Stimulated activated CD8-positive, alpha-beta memory T cell treated with anti-CD3 and anti-CD28 coated beads, Interleukin-12 subunit alpha, Interleukin-12 subunit beta, amount 100 ng/mL, for 1 hour (primary cell): Measurements from ENCODE around the gene DNAJC5G.
"Not testable (repeated sequence)": the region's sequence is repeated elsewhere in the genome, so short reads cannot be mapped to it uniquely, and the experiment has no call there.

ENCODE experiments used
- DNase-seq: peaks from one replicate; pipeline ENCODE4 v3.0.0-alpha.2; 2020; ENCODE audit warnings: low read depth

The DNAJC5G gene

DNA sequence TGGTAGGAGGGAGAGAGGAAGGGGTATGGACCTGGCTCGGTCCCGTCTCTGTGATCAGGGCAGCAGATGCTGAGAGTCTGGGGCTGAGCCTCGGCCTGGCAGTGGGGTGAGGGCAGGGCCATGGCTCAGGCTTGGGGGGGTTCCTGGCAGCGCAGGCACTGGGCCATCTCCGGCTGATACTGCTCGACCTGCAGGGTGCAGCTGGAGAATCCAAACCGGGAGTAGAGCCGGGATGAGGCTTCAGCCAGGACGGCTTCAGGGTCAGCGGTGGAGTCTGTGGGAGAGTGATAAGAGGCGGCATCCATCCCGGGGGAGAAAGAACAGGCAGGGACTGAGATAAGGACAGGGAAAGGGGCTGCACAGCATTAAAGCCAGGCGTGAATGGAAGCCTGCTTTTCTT is 20.0 kb upstream of the DNAJC5G start:
- DNase-seq = no peak

GRCh38 chr2:27255660-27256059 is 19.6 kb upstream of the DNAJC5G start:
- DNase-seq = no peak

GRCh38 chr2:27256855-27257454 is 18.3 kb upstream of the DNAJC5G start:
- no peak for DNase-seq

- no peak for DNase-seq
Measured at GRCh38 chr2:27258051-27258450, 17.2 kb upstream of the DNAJC5G start.

- no peak for DNase-seq
Measured at GRCh38 chr2:27261241-27261925, 13.8 kb upstream of the DNAJC5G start.

DNA sequence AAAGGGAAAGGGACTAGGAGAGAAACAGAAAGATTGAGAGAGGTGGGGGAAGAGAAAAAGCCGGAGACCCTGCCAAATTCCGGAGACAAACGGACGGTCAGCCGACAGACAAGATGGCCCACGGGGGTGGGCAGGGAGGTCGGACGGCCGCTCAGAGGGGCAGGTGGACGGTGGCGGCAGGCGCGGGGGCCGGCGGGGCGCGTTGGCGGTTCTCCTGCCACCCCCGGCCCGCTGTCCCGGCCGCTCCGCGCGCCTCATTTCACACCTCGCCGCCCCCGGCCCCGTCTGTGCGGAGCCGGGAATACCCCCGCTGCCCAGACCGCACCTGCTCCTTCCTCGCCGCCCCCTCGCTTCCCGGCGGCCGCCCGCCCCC is 13.3 kb upstream of the DNAJC5G start:
- no peak for DNase-seq

DNA sequence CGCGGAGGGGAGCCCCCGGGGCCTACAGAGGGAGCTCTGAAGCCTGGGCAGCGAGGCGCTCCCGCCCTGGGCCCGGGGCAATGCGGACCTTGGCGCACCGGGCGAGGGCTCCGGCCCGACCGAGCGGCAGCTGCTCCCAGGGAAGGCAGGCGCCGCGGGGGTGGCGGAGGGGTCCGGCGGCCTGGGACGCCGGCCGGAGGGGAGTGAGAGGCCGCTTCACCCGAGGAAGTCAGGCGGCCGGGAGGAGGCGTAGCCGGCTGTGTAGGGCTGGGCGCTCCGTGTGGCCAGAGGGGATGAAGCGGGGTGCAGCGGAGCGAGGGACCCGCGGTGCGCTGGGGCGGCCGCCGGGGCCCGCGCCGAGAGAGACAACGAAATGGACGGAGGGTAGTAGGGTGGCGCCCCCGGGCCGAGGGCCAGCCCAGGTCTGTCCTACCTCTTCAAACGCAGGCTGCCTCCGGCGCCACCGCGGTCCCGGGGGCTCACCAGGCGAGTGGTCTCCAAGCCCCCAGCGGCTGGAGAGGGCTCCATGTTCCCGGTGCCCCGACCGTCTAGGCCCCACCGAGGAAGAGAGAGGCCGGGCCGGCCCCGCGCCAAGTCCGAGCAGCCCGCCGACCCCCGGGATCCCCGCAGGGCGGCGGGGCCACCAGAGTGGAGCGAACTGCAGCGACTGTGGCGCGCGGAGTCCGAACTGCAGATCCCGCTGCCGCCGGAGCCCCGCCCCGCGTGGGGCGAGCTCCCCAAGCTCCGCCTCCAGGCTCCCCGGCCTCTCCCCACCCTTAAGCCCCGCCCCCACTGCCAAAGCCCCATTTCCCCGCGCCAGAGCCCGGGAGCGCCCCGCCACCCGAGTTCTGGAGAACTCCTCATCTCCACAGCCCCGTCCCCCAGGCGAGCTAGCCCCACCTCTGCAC is 12.6 kb upstream of the DNAJC5G start, which contains the start of gene SLC30A3:
SLC30A3 (minus strand) TSS at position 669 of the 908 bp plus-strand sequence; CDS start at position 528, 141 bp downstream.
- peak; percentile 42 for DNase-seq

DNA sequence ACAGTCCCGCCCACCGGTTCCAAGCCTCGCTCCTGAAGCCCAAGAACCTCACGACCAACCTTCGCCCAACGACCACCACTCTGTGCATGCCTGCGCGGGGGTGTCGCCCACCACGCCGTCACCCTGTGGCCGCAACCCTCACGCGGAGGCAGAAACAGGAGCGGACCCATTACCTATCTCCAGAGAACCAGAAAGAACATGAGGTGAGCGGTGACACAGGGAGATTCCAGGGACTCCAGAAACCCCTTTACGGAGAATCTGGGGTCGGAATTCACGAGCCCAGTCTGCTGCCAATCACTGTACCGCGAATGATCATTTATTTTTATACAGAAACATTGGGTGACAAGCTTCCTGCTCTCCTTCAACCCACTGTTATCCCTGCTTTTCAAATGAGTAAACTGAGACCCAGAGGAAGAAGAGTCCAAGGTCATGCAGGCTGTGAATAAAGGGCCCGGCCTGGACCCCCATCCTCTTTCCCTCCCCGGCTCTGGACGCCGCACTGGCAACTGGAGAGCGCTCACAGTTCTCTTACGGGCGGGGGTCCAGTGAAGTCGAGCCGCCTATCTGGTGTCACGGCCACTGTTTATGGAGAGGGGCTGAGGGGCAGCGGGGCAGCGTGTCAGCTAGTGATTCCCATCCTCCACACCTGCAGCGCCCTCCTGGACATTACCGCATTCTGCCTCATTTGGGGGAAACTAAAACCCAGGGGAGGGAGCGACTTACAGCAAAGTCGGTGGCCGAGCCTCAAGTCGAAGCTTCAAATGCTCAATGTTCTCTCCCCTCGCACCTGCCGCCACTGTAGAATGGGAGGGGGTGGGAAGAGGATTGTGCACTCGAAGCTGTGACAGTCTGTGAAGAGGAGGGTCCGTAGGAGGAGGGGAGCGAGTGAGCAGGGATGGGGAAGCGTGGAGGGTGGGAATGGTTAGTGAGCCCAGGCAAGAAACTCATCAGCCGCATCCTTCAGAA is 11.7 kb upstream of the DNAJC5G start:
- DNase-seq = no peak

DNA sequence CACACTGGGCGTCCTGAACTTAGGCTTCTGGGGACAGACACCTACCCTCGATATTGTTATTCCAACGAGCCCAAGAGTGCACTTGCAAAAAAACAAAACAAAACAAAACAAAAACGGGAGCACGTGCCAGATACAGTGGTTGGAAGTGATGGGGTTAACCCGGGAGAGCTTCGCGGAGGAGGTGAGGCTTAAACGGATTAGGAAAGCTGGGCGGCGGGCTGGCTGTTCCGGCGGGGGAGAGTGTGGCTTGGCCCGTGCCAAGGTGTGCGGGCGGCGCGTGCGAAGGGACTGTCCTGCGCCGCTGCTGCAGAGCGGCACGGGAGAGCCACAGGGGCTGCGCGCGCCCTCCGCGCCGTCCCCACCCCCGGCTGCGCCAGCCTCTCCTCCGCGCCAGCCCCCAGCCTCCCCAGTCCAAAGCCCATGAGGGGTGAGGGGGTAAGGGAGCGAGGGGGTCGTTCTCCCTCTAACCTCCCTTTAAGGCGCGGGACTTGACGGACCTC is 10.9 kb upstream of the DNAJC5G start:
- no peak for DNase-seq

GRCh38 chr2:27264753-27265535 is 10.3 kb upstream of the DNAJC5G start:
- DNase-seq = peak; percentile 43

DNA sequence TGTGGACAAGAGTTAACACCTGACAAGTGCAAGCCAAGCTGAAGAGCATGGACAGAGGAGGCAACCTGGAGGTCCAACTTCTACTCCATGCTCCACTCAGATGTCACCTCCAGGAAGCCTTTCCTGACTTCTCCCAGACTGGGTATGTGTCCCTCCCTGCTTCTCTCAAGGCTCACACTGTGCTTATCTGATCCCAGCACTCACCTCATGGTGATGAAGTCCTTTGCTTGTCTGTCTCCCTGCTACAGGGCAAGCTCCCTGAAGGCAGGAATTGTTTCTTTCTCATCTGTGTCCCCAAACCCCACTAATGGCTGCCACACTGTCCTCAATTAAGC is 9.7 kb upstream of the DNAJC5G start:
- DNase-seq = no peak

DNA sequence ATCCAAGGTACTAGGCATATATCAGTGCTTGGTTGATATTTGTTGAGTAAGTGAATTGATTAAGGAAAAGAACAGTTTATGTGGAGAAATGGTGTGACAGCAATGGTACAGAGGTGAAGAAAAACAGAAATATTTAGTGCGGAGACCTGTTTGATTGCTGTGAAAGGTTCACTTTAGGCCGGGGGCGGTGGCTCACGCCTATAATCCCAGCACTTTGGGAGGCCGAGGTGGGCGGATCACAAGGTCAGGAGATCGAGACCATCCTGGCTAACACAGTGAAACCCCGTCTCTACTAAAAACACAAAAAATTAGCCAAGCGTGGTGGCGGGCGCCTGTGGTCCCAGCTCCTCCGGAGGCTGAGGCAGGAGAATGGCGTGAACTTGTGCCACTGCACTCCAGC is 6.9 kb upstream of the DNAJC5G start:
- not testable (repeated sequence) for DNase-seq

GRCh38 chr2:27270131-27270530 is 5.1 kb upstream of the DNAJC5G start:
- no peak for DNase-seq

GRCh38 chr2:27270670-27271069 is 4.6 kb upstream of the DNAJC5G start:
- no peak for DNase-seq

- no peak for DNase-seq
Measured at GRCh38 chr2:27271631-27272340, 3.4 kb upstream of the DNAJC5G start.

- DNase-seq = not testable (repeated sequence)
Measured at GRCh38 chr2:27272537-27273522, 2.4 kb upstream of the DNAJC5G start.

GRCh38 chr2:27278010-27278409 is 2.8 kb downstream of the DNAJC5G start:
- no peak for DNase-seq

DNA sequence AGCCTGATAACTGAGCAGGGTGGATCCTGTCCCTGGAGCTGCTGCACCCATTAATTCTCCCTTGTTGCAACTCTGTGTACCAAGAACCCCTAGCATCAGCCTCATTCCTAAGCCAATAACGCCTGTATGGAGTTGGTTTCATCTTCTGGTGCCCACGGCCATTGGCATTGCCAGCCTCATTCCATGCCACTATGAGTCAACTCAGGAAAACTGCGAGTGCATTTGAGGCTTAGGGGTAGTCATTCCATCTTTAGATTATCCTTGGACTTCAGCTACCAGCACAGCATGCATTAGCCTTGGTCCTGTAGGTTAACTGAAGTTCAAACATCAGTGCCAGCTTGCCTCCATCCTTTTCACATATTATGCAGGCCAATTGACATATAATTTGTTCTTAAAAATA is 5.6 kb downstream of the DNAJC5G start:
- no peak for DNase-seq

GRCh38 chr2:27281442-27281841 is 6.2 kb downstream of the DNAJC5G start:
- no peak for DNase-seq
